Fibroblast of lung (primary cell): Measurements from ENCODE around the gene EPHB1. TPM values are rescaled to one million over a fixed set of nuclear protein-coding genes. Genes with fewer than 3 reads are reported as not detected.

Experiments used
- DNase-seq, 2 donors: peaks; one replicate each; pipeline versions ENCODE4 v3.0.0 to v3.0.0-alpha.2; 2010; ENCODE audit warnings: low read depth in 2 of 2
- H2AFZ ChIP-seq: 2 replicates; pipeline ENCODE4 v1.5.1; 2012; ENCODE audit warnings: low read length, control low read depth, inconsistent platforms
- H3K27ac ChIP-seq: 2 replicates; pipeline ENCODE4 v1.5.1; 2011; ENCODE audit warnings: low read length, control low read depth; ENCODE audit not compliant: insufficient read depth
- H3K27me3 ChIP-seq: 2 replicates; pipeline ENCODE4 v1.5.1; 2011; ENCODE audit warnings: mild to moderate bottlenecking, low read length; ENCODE audit not compliant: control insufficient read depth, insufficient read depth
- H3K36me3 ChIP-seq: 2 replicates; pipeline ENCODE4 v1.5.1; 2011; ENCODE audit warnings: low read length; ENCODE audit not compliant: control insufficient read depth, insufficient read depth
- H3K4me1 ChIP-seq: 2 replicates; pipeline ENCODE4 v1.5.1; 2011; ENCODE audit warnings: low read length; ENCODE audit not compliant: control insufficient read depth, insufficient read depth; ENCODE audit errors: extremely low read depth
- H3K4me2 ChIP-seq: 2 replicates; pipeline ENCODE4 v1.5.1; 2011; ENCODE audit warnings: low read length, control low read depth; ENCODE audit not compliant: insufficient read depth; ENCODE audit errors: extremely low read depth
- H3K4me3 ChIP-seq, 4 experiments: fragments of 200-600 bp in 1 of 4; sonication (generic) in 1 of 4; replicated peaks in 1 of 4; 2 replicates each; pipeline ENCODE4 v1.5.1; 2011 to 2016; ENCODE audit warnings: low read length in 4 of 4, low read depth in 3 of 4, mild to moderate bottlenecking in 3 of 4, control low read depth in 2 of 4, inconsistent platforms in 1 of 4, mixed read lengths in 1 of 4; ENCODE audit not compliant: insufficient read depth in 1 of 4; ENCODE audit errors: control extremely low read depth in 1 of 4
- H3K79me2 ChIP-seq: 2 replicates; pipeline ENCODE4 v1.5.1; 2012; ENCODE audit warnings: mild to moderate bottlenecking, low read length, inconsistent platforms; ENCODE audit not compliant: control insufficient read depth, insufficient read depth
- H3K9ac ChIP-seq: 2 replicates; pipeline ENCODE4 v1.5.1; 2011; ENCODE audit warnings: mild to moderate bottlenecking, low read length, control low read depth; ENCODE audit not compliant: insufficient read depth
- H3K9me3 ChIP-seq: 2 replicates; pipeline ENCODE4 v1.5.1; 2012; ENCODE audit warnings: low read depth, low read length; ENCODE audit not compliant: control insufficient read depth, insufficient read depth
- H4K20me1 ChIP-seq: 2 replicates; pipeline ENCODE4 v1.5.1; 2011; ENCODE audit warnings: low read length; ENCODE audit not compliant: control insufficient read depth, insufficient read depth; ENCODE audit errors: extremely low read depth
- EZH2 ChIP-seq: IDR thresholded peaks from 2 replicates; pipeline ENCODE4 v1.5.1; 2012; ENCODE audit warnings: low read length, control low read depth, mild to moderate bottlenecking; ENCODE audit errors: missing control alignments
- polyA plus RNA-seq, 2 donors: library from polyadenylated mRNA; depleted of rRNA in 1 of 2; stranded (reverse) in 1 of 2; unstranded in 1 of 2; fragments of >200 nt; gene quantifications; 2 replicates each; pipeline ENCODE4 v1.2.1, GENCODE V29; 2011 to 2012; ENCODE audit warnings: missing spikeins in 1 of 2
- total RNA-seq: library from RNA; depleted of rRNA; stranded (reverse); fragments of >200 nt; gene quantifications from 2 replicates; pipeline ENCODE4 v1.2.1, GENCODE V29; 2014
- TF ChIP-seq, protein P1 (sequence below), 2 donors: IDR thresholded peaks in 1 of 2; conservative IDR thresholded peaks in 1 of 2; 1 replicate in 1 of 2; 2 replicates in 1 of 2; pipeline ENCODE4 v1.5.1; 2011 to 2012; ENCODE audit warnings: low read length in 2 of 2, control low read depth in 1 of 2, inconsistent platforms in 1 of 2, low read depth in 1 of 2, mild to moderate bottlenecking in 1 of 2

The EPHB1 gene
- total and polyA plus RNA-seq, 2 donors (not counting 1 experiment from before 2014, with no cell fraction given), result 0.14 to 0.50 TPM

DNA sequence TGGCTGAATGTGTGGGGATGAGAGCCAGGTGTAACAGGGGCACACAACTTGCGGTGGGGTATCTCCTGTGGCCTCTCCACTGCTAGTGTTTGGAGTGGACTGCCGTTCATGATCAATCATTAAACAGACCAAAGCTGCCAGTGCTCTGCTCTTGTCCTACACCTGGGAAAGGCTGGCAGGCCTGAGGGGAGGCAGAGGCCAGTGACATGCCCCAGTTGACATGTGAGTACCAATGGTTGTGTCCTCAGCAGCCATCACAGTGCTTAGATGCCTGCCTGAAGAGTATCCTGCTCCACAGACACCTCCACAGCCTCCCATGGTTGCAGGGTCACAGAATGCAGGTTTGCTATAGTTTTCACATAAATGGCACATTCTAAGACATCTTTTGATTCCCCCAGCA is 348.4 kb downstream of the EPHB1 start:
- Histone ChIP-seq H3K27ac (no peak overlapping the region), H2AFZ (no peak overlapping the region), H3K9me3 (no peaks in the 10 kb centered on the region), H4K20me1 (no peaks in the 10 kb centered on the region), H3K27me3 (no peaks in the 10 kb centered on the region), H3K79me2 (no peaks in the 10 kb centered on the region), H3K4me3 (no peak overlapping the region), H3K4me1 (no peaks in the 10 kb centered on the region), H3K9ac (no peak overlapping the region), H3K36me3 (no peaks in the 10 kb centered on the region), H3K4me2 (no peak overlapping the region)
- DNase-seq, result no peak
- TF ChIP-seq EZH2, result no peak
- TF ChIP-seq, protein P1, sequence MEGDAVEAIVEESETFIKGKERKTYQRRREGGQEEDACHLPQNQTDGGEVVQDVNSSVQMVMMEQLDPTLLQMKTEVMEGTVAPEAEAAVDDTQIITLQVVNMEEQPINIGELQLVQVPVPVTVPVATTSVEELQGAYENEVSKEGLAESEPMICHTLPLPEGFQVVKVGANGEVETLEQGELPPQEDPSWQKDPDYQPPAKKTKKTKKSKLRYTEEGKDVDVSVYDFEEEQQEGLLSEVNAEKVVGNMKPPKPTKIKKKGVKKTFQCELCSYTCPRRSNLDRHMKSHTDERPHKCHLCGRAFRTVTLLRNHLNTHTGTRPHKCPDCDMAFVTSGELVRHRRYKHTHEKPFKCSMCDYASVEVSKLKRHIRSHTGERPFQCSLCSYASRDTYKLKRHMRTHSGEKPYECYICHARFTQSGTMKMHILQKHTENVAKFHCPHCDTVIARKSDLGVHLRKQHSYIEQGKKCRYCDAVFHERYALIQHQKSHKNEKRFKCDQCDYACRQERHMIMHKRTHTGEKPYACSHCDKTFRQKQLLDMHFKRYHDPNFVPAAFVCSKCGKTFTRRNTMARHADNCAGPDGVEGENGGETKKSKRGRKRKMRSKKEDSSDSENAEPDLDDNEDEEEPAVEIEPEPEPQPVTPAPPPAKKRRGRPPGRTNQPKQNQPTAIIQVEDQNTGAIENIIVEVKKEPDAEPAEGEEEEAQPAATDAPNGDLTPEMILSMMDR (conservative IDR thresholded peaks at IDR 0.05 in 1 of 2, IDR thresholded peaks at IDR 0.05 in 1 of 2; ENCODE audit: low read depth in 1 of 2, low read length in 2 of 2), result no peak

DNA sequence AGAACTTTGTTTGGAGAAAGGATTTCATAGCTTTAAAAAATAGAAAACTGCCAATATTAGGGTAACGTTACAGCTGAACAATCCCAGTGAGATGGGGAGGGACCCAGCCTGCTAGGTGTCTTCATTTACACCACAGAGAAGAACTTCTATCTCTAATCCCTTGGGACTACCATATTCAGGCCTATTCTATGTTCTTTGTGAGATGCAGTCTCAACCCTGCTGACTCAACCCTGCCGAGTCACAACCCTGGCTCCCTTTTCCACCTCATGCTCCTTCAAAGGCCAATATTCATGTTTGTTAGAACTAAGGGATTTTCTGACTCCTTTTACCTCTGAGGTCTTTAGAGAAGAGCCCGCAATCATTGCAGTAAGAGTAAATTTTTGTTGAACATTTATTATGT is 350.5 kb downstream of the EPHB1 start:
- no peak overlapping the region for H3K9ac ChIP-seq
- no peak overlapping the region for H3K27ac ChIP-seq
- H3K4me3 ChIP-seq, result no peak overlapping the region
- no peaks in the 10 kb centered on the region for H3K79me2 ChIP-seq
- H3K36me3 ChIP-seq, result no peaks in the 10 kb centered on the region
- H3K4me1 ChIP-seq, result no peaks in the 10 kb centered on the region
- H3K4me2 ChIP-seq, result no peak overlapping the region
- TF ChIP-seq, protein P1 (conservative IDR thresholded peaks at IDR 0.05 in 1 of 2, IDR thresholded peaks at IDR 0.05 in 1 of 2; ENCODE audit: low read depth in 1 of 2, low read length in 2 of 2), result no peak
- no peak for TF ChIP-seq EZH2
- H3K27me3 ChIP-seq, result no peaks in the 10 kb centered on the region
- H3K9me3 ChIP-seq, result no peaks in the 10 kb centered on the region
- no peak overlapping the region for H2AFZ ChIP-seq
- H4K20me1 ChIP-seq, result no peaks in the 10 kb centered on the region
- no peak for DNase-seq

DNA sequence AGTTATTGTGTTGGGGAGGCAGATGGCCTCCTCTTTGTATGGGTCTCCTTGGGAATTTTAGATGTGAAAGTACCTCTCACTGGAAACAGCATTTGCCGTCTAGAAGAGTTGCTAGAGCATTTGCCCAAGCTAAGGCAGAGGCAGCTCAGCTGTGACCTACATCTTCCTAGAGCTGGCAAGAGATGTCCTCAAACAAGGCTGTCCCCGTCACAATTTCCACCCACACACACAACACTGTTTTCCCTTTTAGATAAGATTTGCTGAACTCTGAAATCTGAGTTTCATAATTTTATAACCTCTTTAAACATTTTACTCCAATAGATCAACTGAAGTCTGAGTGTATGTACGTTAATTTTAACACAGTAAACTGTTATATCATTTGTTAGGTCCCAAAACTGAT is 352.6 kb downstream of the EPHB1 start:
- no peaks in the 10 kb centered on the region for H4K20me1 ChIP-seq
- no peak overlapping the region for H3K4me2 ChIP-seq
- no peaks in the 10 kb centered on the region for H3K9me3 ChIP-seq
- no peak overlapping the region for H3K4me3 ChIP-seq
- no peak overlapping the region for H3K9ac ChIP-seq
- no peak for TF ChIP-seq EZH2
- TF ChIP-seq, protein P1 (conservative IDR thresholded peaks at IDR 0.05 in 1 of 2, IDR thresholded peaks at IDR 0.05 in 1 of 2; ENCODE audit: low read depth in 1 of 2, low read length in 2 of 2), result no peak
- no peak for DNase-seq
- no peaks in the 10 kb centered on the region for H3K36me3 ChIP-seq
- H3K27ac ChIP-seq, result no peak overlapping the region
- H3K4me1 ChIP-seq, result no peaks in the 10 kb centered on the region
- H3K27me3 ChIP-seq, result no peaks in the 10 kb centered on the region
- no peak overlapping the region for H2AFZ ChIP-seq
- H3K79me2 ChIP-seq, result no peaks in the 10 kb centered on the region
